Choroid plexus epithelial cell (primary cell): ENCODE results near the gene ARHGAP18.

Source experiments
- DNase-seq: peaks from one replicate; pipeline ENCODE4 v3.0.0-alpha.2; 2010; ENCODE audit warnings: low read depth
- H3K4me3 ChIP-seq: 2 replicates; pipeline ENCODE4 v1.5.1; 2011; ENCODE audit warnings: low read depth, mild to moderate bottlenecking, control low read depth, low read length, moderate library complexity
- TF ChIP-seq, protein P1 (sequence below): conservative IDR thresholded peaks from 2 replicates; pipeline ENCODE4 v1.5.1; 2011; ENCODE audit warnings: low read depth, mild to moderate bottlenecking, control low read depth, inconsistent platforms, low read length, moderate library complexity

ARHGAP18 gene

DNA sequence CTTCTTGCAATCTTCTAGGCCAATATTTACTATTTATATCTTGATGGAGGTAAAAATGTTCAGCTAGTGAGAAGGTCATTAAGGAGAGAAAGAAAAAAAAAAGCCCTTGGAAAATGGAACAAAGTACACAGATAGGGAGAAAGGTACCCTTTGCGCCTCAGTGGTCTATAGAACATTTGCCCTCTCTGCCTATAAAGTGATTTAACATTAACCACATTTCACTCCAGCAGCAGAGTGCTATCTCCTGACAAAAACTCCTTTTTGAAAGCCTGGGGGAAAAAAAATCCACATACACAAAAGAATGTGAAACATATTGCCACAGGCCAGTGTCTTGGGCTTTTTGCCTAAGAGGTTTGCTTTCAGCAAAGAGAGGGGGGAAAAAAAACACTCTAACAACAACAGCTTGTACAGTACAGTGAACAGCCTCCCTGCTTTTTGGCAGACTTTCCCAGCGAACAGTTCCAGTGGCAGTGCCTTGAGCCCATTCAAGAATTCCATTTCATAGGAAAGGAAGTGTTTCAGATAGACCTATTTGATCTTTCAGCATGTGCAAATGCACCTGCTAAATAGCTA lies 695 bp downstream of the ARHGAP18 start:
- peak overlapping the region; percentile 72 for H3K4me3 ChIP-seq
- peak; percentile 80 for DNase-seq
- TF ChIP-seq, protein P1, sequence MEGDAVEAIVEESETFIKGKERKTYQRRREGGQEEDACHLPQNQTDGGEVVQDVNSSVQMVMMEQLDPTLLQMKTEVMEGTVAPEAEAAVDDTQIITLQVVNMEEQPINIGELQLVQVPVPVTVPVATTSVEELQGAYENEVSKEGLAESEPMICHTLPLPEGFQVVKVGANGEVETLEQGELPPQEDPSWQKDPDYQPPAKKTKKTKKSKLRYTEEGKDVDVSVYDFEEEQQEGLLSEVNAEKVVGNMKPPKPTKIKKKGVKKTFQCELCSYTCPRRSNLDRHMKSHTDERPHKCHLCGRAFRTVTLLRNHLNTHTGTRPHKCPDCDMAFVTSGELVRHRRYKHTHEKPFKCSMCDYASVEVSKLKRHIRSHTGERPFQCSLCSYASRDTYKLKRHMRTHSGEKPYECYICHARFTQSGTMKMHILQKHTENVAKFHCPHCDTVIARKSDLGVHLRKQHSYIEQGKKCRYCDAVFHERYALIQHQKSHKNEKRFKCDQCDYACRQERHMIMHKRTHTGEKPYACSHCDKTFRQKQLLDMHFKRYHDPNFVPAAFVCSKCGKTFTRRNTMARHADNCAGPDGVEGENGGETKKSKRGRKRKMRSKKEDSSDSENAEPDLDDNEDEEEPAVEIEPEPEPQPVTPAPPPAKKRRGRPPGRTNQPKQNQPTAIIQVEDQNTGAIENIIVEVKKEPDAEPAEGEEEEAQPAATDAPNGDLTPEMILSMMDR = no peak

DNA sequence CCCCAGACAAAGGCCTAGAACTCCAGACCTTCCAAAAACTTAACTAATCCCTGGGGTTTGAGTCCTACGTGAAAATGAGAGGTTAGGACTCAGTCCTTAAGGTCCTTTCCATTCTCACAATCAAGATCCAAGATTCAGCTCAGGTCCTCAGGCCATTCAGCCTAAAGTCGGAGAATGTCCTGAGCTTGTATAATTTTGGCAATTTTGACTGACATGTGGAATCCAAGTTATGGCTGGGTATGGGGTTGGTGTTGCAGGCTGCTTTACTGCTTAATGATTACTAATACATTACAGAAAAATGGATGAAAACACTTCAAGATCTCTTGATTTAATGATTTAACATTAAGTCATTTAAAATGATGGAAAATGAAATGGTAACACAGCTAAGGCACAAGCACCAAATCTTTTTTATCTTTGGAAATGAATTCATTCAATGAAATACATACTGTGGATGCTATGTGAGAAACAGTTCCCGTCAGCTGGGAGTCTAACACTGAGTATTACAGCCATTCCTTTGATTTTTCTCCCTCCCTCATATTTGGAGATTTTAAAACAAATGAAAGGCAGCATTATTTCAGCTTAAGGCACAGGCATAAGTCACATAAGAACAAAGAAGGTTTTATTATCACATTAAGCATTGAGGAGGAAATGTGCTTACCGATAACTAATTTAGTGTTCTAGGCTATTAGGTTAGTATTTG lies 1.3 kb downstream of the ARHGAP18 start:
- DNase-seq = no peak
- TF ChIP-seq, protein P1 = no peak
- peak overlapping the region; percentile 72 for H3K4me3 ChIP-seq

DNA sequence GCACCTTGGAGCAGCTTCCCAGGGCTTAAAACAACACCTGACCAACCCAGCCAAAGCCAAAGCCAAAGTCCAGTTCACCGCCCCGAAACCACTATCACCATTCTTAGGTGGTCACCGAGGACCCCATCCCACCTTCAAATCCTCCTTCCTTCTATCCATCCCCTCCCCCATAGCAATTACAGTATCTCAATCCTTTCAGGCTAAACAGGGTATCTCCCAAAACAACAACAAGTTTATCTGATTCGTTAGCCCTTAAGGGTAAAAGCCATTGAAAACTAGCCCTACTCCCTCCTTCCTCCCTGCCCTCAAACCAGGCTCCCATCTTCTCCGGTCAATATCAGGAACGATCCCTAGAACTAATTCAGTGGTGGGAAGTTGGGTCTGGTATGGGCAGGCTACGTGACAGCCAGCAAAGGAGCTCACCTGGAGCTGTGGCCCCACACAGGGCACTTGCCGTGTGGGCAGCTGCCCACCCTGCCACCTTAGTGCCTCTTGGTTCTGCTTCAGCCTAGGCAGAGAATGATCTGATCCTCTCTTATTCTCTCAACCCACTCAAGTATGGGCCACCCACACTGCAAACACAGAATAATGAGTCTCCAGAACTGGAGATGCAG lies 2.0 kb downstream of the ARHGAP18 start:
- TF ChIP-seq, protein P1 = no peak
- DNase-seq = no peak
- H3K4me3 ChIP-seq = peak overlapping the region; percentile 72

DNA sequence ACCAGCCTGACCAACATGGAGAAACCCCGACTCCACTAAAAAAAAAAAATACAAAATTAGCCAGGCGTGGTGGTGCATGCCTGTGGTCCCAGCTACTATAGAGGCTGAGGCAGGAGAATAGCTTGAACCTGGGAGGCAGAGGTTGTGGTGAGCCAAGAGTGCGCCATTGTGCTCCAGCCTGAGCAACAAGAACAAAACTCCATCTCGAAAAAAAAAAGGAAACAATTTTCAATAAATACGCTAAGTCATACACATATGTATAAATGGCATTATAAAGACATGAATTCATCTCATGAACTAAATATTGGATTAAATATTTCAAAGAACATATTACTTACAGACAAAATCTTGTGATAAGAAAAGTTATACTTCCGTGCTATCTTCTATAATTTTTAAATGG lies 2.9 kb downstream of the ARHGAP18 start:
- TF ChIP-seq, protein P1 = no peak
- no peak overlapping the region for H3K4me3 ChIP-seq
- DNase-seq = no peak

DNA sequence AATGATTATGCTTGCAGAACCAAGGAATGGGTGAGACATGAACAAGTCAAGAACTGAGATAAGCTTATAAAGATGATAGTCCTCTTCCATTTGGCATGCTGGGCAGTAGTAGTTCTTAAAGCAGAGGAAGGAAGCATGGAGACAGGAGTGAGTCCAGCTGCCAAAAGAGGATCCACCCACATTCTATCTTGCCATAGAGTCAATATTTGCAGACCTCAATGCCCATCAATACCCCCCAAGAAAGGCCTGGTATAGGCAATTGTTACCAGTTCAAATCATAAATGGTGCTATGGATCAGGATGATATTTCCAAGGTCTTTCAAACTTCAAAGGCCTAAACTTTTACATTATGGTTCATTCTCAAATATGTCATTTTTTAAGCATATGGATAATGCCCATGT lies 4.8 kb downstream of the ARHGAP18 start:
- TF ChIP-seq, protein P1 = no peak
- no peak overlapping the region for H3K4me3 ChIP-seq
- DNase-seq = no peak

DNA sequence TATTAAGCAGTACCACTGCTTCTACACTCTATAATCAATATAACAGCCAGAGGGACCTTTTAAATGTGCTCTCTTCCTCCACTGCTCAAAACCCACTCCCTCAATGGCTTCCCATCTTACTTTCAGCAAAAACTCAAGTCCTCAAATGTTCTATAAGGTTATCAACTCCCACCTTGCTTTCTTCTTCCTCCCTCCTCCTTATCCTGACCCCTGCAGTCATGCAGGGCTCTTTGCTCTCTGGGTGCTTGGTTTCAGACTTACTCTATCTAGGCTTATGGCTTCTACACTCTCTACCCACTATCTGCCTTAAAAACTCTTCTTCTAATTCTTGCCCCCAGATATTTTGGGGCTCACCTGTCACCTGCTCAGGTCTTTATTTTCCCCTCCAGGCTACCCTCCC lies 5.3 kb downstream of the ARHGAP18 start:
- DNase-seq = no peak
- TF ChIP-seq, protein P1 = no peak
- H3K4me3 ChIP-seq = no peak overlapping the region
